Stimulated activated CD4-positive, alpha-beta T cell treated with anti-CD3 and anti-CD28 coated beads, Interleukin-2, amount 100 ng/mL, for 48 hours (primary cell): ENCODE results near the gene TRIM28.
"Not testable (repeated sequence)": the region's sequence is repeated elsewhere in the genome, so short reads cannot be mapped to it uniquely, and the experiment has no call there.

Source experiments
- DNase-seq, 2 donors: peaks; one replicate each; pipeline ENCODE4 v3.0.0-alpha.2; 2020

Gene TRIM28

DNA sequence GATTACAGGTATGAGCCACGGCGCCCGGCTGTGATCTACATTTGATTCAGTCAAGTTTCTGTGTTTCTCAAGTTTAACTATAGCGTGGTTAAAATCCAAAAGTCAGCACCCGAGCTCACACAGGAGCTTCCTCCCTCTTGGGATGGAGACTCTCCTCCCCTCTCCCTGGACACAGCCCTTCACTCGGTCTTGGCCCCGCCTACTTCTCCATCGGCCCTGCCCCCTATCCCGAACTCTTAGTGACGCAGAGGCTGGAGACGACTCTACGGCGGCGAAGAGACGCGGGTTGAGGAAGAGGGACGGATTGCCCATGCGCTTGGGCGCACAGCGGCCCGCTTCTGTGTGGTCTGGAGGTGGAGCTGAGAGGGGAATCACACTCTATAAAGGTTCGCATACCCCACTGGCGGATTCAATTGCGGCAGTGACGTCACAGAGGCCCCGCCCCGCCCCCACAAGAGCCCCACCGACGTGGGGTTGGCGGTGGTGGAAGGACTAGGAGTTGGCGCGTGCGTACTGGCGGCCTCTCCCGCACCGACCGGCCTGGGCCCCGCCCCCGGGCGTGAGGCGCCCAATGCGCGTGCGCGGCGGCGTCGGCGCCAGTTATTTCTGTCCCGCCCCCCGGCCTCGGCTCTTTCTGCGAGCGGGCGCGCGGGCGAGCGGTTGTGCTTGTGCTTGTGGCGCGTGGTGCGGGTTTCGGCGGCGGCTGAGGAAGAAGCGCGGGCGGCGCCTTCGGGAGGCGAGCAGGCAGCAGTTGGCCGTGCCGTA lies at the start of gene TRIM28:
TSS of gene TRIM28 (plus strand) at position 239 of the 765 bp plus-strand sequence. CDS start 694 bp downstream, outside the sequence.
- peak; percentile 100 for DNase-seq

DNA sequence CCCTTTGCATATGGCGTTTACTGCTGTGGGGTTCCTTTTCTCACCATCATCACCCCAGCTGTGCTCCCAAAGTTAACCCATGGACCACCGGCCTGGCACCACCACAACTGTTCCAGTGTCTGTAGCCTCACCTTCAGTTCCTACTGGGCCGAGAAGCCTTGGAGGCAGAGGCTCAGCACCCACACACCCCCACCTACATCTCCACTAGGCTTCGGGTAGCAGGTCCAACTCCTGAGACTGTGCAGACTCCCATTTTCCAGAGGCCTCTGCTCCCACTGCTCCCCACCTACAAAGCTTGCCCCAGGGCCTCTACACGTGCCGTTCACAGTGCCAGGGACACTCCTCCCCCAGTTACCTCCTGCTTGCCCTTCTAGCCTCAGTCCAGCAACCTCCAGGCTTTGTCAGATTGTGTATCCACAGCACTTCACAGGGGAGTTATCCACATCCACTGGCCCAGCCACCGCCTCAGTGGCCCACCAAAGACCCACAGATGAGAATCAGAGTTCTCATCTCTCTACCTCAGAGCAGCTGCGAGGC lies 46.2 kb upstream of the TRIM28 start:
- DNase-seq: no peak

GRCh38 chr19:58498316-58499020 lies 45.4 kb upstream of the TRIM28 start:
- DNase-seq: no peak

- peak; percentile 99 to 100 for DNase-seq
These were observed 44.6 kb upstream of the TRIM28 start for GRCh38 chr19:58499021-58499927.

DNA sequence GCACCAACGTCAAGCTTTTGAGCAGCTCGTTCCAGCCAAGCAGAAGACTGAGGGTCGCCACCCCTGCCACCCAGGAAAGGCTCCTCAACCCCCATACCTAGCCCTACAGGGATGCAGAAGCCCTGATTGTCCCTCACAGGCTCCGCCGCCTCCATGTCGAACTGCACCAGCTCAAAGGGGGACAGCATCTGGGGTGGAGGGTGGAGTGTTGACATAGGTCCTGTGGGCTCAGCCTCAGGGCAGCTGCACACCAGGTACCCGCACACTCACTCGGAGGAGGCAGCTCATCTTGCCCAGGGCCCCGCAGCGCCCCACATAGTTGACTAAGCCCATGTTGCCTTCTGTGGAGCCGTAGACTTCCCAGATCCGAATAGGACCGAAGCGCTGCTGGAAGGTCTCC lies 43.6 kb upstream of the TRIM28 start:
- no peak for DNase-seq

DNA sequence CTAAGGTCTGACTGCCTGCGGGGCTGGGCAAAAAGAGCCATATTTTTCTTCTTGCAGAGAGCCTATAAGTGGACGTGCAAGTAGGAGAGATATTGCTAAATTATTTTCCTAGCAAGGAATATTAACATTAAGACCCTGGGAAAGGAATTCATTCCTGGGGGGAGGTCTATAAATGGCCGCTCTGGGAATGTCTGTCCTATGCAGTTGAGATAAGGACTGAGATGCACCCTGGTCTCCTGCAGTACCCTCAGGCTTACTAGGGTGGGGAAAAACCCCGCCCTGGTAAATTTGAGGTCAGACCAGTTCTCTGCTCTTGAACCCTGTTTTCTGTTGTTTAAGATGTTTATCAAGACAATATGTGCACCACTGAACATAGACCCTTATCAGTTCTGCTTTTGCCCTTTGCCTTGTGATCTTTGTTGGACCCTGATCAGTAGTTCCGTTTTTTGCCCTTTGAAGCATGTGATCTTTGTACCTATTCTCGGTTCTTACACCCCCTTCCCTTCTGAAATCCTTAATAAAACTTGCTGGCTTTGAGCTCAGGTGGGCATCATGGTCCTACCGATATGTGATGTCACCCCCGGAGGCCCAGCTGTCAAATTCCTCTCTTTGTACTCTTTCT lies 36.2 kb upstream of the TRIM28 start:
- not testable (repeated sequence) for DNase-seq

DNA sequence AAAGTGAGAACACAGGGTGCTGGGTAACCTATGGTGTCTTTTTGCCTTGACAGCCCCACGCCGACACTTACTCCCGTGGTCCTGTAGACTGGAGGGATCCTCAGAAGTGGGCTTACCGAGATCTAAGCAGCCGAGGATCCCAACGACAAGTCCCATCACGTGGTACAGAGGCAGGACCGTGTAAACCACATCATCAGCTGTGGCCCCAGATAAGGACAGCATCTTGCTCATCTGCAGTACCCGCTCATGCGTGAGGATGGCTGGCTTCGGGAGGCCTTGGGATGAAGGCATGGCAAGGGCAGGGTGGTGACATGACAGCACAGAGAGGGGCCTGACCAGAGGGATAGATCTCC lies 34.2 kb upstream of the TRIM28 start:
- DNase-seq: no peak

- DNase-seq: no peak
These were observed 33.6 kb upstream of the TRIM28 start for GRCh38 chr19:58510084-58510862.

DNA sequence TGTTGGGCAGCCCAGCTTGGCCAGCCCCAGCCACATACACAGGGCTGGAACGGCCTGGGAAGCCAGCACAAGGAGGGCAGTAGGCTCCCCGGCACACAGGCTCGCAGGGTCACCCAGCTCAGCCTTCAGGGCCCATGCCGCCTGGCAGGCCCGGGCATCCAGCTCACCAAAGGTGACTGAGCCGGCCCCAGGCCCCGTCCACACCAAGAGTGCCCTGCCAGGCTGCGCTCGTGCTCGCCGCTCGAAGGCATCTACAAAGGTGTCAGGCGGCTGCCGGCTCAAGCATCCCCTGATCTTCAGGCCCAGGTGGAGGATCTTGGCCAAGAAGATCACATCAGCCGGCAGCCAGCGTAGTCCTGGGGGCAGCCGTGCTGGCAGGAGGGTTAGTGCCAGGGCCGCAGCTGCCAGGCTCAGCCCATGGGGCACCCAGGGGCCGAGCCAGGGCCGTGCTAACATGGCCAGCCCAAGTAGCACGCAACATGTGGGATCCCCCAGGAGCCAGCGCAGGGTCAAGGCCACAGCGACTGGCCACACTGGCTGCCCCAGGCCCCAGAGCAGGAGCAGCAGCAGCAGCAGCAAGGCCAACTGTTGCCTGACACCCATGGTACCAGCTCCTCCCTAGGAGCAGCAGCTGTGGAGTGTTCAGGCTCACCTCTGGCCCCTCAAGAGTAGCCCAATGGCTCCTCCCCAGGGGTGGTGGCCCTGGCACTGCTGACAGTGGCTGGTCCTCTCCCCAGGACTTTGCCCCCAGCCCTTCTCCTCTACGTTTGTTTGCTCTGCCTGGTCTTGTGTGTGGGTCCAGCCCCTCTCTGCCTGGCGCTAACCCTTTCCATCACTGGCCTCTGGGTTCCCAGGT lies 32.3 kb upstream of the TRIM28 start, which contains the start of gene SLC27A5:
TSS of gene SLC27A5 (minus strand) at position 640 of the 856 bp plus-strand sequence. CDS start at position 603, 37 bp downstream.
- no peak for DNase-seq

- no peak for DNase-seq
These were observed 30.6 kb upstream of the TRIM28 start for GRCh38 chr19:58513213-58513693.

- DNase-seq: peak; percentile 95 to 99
These were observed 29.9 kb upstream of the TRIM28 start for GRCh38 chr19:58513694-58514563.

DNA sequence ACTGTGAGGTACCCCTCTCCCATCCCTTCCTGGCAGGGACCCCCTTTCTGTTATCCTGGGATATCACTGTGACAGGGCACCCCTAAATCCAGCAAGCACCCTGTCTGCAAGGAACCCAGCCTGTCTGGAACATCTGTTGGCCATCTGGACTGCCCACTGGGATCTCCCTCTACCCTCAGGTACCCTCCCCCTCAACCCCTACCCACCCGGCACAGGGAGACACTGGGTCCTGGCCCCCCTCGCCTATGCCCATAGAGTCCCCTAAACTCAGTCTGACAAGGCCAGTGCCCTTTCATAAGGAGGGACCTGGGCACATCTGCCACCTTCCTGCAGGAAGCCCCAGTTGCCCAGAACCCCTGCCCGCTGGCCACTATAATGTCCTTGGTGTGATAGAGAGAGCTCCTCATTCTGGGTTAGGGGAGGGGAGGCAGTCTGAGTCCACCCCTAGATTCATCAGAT lies 29.3 kb upstream of the TRIM28 start:
- no peak for DNase-seq

GRCh38 chr19:58515259-58515658 lies 28.6 kb upstream of the TRIM28 start:
- DNase-seq: no peak

- DNase-seq: no peak
These were observed 27.5 kb upstream of the TRIM28 start for GRCh38 chr19:58516246-58516836.

- no peak for DNase-seq
These were observed 26.7 kb upstream of the TRIM28 start for GRCh38 chr19:58516964-58517833.

- no peak for DNase-seq
These were observed 25.4 kb upstream of the TRIM28 start for GRCh38 chr19:58518256-58519086.

- DNase-seq: peak; percentile 43 to 47
These were observed 24.8 kb upstream of the TRIM28 start for GRCh38 chr19:58519087-58519354.
